Suppressor macrophage treated with lipopolysaccharide for 4 hours (primary cell): ENCODE data around the gene DNAH5.
"Not testable (repeated sequence)": the region's sequence is repeated elsewhere in the genome, so short reads cannot be mapped to it uniquely, and the experiment has no call there.

Experiments
- DNase-seq: peaks from one replicate; pipeline ENCODE4 v3.0.0-alpha.2; 2020

The DNAH5 gene, protein sequence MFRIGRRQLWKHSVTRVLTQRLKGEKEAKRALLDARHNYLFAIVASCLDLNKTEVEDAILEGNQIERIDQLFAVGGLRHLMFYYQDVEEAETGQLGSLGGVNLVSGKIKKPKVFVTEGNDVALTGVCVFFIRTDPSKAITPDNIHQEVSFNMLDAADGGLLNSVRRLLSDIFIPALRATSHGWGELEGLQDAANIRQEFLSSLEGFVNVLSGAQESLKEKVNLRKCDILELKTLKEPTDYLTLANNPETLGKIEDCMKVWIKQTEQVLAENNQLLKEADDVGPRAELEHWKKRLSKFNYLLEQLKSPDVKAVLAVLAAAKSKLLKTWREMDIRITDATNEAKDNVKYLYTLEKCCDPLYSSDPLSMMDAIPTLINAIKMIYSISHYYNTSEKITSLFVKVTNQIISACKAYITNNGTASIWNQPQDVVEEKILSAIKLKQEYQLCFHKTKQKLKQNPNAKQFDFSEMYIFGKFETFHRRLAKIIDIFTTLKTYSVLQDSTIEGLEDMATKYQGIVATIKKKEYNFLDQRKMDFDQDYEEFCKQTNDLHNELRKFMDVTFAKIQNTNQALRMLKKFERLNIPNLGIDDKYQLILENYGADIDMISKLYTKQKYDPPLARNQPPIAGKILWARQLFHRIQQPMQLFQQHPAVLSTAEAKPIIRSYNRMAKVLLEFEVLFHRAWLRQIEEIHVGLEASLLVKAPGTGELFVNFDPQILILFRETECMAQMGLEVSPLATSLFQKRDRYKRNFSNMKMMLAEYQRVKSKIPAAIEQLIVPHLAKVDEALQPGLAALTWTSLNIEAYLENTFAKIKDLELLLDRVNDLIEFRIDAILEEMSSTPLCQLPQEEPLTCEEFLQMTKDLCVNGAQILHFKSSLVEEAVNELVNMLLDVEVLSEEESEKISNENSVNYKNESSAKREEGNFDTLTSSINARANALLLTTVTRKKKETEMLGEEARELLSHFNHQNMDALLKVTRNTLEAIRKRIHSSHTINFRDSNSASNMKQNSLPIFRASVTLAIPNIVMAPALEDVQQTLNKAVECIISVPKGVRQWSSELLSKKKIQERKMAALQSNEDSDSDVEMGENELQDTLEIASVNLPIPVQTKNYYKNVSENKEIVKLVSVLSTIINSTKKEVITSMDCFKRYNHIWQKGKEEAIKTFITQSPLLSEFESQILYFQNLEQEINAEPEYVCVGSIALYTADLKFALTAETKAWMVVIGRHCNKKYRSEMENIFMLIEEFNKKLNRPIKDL (N-terminal part only)

DNA sequence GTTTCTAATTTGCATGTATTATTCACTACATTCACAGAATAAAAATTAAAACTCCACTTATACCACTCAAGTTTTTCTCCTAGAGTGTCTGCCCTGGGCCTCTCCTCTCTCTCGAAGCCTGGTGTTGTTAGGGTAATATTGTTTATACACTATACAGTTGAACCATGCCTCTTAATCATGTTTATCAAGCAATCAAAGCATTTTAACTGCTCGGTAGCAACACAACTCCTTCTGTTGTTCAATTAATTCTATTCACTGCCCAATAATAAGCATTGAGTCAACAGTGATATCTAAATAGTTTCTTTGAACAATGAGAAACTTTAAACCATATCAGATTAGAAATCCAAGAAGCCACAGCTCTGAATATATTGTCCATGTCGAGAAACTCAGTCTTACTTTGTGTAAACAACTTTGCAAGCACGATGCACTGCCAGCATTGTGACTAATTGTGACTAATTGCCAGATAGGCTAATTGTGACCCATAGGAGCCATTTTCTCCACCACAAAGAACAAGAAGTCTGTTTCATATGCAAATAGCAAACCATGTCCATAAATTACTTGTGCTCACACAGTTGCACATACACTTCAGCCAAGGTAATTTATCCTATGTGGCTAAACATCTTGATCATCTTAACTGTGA lies at the start of gene DNAH5:
Gene DNAH5, minus strand, starts transcription at position 129 of the 640 bp plus-strand sequence. CDS start 250 bp downstream, outside the sequence.
- DNase-seq: no peak

DNA sequence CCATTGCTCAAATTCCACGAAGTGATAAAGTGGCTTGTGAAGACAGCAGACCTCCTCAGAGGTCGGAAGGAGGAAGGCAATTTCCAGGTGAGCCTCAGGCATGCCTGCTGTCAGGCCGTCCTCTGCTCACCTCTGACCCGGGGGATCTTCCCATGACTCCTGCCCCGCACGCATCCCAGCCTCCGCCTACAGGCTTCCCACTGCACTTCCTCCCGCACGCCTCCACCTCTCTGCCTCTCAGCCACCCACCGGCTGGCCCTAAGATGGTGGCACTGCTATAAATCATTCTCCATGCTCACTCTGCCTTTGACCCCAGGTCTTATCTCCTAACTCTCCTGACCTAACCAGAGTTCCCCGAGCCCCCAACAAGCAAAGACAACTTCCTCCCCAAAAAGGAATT lies 49.4 kb upstream of the DNAH5 start:
- DNase-seq: no peak

DNA sequence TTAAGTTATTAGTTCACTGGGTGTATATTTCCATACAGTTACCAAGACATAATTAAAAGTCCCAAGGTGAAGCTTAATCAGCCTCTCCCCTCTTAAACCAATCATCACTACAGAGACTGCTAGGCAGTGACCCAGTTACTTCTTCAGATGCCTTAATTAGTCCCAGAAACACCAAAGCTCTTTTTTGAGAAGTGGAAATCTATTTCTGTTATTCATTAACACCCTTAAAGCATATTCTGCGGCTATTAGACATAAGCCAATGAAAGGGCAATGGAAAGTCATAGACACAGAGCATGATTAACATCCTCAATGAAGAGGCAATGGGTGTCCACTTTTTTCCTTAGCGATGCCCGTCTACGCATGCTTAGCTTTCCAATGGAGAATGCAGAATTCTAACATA lies 48.3 kb upstream of the DNAH5 start:
- no peak for DNase-seq

DNA sequence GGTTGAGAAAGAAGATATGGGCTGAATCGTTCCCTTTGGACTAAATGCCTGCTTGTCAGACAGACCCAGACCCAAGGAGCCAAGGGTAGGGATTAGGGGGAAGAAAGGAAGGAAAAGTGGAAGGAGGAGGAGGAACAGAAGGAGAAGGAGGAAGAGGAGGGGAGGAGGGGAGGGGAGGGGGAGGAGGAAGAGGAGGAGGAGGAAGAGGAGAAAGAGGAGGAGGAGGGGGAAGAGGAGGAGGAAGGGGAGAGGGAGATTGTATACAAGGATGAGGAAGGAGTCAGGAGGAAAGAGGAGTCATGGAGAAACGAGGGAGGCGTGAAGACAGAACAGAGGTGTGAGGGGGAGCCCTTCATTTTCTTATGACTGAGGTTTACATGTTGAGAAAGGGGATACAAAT lies 46.9 kb upstream of the DNAH5 start:
- DNase-seq: no peak

DNA sequence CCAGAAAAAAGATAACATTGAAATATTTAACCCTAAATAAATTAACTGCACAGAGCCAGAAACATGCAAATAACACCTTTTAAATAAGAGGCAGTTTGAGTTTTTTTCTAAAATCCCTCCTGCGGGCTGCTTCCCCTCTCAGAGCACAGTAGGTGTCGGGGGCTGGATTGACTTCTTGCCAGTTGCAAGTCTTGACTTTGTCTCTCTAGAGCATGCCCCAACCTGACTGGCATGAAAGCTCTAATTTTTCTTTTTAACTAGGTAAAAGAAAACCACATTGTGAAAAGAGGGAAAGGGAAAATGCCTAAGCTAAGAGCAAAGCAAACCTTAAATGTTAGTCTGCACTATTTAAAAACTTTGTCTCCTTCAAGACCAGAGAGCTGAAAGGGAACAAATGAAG lies 46.4 kb upstream of the DNAH5 start:
- DNase-seq: no peak

DNA sequence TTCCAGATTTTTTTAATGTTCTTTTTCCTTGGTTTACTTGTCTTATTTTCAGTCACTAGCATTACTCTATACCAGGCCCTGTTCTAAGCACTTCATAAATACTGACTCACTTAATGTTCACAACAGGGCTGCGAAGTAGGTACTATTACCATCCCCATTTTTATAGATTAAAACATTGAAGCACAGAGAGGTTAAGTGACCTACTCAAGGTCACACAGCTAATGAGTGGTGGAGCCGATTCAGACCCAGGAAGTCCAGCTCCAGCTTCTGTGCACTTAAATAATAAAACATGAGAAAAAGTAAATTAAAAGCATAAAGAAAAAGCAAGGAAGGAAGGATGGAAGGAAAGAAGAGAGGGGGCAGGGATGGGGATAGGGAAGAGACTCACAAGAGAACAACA lies 45.3 kb upstream of the DNAH5 start:
- DNase-seq: no peak

DNA sequence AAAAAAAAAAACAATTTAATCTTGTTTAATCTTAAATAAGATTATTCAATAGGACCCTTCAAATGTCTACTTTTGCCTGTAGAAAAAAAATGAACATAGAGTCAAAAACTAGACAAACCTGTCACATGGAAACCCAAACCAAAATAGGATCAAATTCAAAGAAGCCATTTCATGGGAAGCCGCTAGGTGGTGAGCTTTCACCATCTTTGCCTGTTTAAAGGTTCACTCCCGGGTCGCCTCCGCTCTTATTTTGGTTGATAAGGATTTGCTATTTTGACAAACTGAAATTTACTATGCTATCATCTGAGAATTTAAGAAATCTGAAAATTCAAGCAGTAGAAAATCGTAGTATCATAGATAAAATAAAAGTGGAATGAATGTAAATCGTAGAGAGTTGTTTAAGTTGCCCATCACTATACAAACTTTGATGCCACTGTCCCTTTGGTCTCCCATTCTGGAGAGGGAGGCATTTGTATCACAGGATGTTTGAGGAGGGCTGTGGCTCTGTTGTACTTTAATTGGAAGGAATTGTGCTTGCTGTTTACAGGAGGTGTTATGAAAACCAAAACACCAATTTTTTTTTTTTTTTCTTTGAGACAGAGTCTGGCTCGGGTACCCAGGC lies 43.5 kb upstream of the DNAH5 start:
- DNase-seq: peak; percentile 69

DNA sequence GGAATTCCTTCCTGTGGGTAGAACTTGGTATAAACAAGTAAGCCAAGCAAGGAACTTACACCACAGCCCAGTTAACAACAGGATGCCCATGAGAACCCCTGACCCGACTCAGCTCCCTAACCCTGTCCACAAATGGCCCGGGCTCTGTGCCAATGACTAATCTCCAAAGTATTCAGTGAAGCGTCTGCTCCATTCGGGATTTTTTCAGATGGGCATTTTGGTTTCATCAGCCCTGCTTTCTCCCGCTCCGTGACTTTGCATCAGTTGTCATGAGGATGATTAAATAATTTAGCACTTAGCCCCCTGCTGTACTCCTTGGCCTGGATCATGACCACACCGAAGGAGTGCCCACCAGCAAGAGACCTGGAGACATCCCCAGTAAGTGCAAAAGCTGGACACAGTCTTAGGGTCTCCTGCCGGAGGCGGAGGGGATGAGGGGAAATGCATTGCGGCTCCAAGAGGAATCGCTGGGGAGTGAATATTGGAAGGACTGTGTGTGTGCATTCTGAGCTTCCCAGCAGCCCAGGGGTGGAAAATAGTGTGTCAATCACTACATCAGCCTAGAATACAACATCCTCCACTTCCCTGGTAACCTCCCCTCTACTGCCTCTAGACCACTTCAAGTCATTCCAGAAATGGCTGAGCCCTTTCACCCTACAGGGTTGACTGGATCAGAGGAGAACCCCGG lies 41.4 kb upstream of the DNAH5 start:
- no peak for DNase-seq

DNA sequence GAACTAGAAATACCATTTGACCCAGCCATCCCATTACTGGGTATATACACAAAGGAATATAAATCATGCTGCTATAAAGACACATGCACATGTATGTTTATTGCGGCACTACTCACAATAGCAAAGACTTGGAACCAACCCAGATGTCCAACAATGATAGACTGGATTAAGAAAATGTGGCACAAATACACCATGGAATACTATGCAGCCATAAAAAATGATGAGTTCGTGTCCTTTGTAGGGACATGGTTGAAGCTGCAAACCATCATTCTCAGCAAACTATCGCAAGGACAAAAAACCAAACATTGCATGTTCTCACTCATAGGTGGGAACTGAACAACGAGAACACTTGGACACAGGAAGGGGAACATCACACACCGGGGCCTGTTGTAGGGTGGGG lies 40.4 kb upstream of the DNAH5 start:
- DNase-seq: not testable (repeated sequence)

DNA sequence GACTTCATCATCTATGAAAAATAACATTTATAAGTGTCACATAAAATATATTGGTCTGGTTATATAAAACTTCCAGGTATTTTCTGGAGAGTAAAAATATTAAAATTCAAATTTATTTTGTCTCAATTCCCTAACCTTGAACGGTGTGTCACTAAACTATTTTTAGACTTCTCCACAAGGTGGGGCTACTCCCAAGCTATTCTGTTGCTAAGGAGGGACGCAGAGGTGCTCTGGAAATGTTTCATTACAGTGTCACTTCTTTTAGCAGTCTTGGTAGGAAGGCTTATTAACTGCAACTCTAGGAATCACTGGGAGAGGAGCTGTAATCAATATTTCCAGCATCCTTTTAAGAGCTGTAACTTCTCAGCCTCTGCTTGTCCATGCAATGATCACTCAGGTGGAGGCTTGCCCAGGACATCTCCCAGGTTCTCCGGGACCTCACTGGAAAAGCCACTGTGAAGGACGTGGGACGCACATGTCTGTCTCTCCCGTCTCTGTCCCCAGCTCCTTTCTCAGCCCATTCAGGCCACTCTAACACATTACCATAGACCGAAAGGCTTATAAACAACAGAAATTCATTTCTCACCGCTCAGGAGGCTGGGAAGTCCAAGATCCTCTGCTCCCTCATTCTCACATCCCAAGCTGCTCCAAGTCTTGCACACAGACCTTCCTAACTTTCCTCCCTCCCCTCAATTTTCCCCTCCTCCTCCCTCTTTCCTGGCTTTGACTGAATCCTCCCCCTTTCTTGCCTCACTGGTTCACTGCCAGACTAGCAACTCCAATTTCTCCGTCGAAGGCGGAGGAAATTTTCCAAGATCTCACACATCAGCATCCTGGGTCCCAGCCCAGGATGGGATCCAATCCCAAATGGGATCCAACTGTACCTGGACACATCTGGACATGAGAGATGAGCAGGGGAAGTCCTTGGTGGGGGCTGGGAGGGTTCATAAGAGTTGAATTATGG lies 32.7 kb upstream of the DNAH5 start:
- DNase-seq: peak; percentile 5

DNA sequence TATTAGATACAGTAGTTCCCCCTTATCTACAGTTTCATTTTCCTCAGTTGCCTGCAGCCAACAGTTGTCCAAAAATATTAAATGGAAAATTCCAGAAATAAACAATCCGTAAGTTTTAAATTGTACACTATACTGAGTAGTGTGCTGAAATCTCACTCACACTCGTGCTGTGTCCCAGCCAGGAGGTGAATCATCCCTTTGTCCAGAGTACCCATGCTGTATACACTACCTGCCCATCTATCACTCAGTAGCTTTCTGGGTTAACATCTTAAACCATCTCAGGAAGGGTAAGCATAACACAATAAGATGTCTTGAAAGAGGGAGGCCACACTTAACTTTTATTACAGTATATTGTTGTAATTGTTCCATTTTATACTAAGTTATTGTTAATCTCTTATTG lies 31.7 kb upstream of the DNAH5 start:
- DNase-seq: no peak

DNA sequence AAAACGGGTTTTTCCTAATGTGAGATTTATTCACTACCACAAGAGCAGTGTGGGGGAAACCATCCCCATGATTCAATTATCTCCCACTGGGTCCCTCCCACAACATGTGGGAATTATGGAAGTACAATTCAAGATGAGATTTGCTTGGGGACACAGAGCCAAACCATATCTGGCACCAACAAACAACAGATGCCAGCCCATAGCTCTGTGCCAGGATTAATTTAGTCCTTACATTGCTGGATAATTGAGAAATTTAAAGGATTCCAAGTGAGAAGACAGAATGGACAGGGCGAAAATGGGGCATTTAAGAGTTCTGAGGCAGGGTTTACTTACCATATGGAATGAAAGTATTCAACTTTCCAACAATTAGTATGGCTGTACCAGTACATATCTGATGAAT lies 30.8 kb upstream of the DNAH5 start:
- DNase-seq: no peak

DNA sequence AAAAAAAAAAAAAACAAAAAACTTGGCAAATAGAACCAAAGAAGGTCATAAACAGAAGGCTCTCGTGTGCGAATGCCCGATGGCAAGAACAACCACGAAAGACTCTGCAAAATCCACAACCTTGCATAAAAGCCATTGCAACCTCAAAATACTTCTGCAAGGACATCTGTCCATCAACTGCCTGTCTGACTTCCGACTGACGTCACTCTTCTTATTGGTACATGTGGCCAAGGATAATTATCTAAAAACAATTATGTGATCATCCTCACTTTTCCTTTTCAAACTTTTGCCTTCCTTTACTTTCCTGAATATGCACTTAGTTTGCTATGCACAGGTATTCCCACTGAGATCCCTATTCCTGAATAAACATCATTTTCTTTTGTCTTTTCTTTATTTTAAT lies 29.2 kb upstream of the DNAH5 start:
- DNase-seq: no peak

DNA sequence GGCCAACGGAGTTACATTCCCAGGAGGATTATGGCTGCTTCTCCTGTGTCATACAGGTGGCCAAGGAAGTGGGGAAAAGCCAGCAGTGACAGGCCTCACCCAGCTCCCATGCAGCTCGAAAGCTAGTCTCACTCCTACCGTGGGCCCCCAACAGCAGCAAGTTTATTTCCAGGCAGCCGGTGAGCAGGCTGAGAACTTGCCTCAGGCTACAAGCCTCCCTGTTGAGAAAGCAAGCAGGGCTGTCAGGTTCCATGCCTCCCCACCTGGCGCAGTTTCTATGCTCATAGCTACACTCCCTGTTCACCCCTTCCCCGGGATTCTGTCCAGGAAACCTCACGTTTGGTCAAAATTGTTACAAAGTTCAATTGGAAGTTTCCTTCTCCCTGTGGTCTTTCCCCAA lies 27.5 kb upstream of the DNAH5 start:
- no peak for DNase-seq

DNA sequence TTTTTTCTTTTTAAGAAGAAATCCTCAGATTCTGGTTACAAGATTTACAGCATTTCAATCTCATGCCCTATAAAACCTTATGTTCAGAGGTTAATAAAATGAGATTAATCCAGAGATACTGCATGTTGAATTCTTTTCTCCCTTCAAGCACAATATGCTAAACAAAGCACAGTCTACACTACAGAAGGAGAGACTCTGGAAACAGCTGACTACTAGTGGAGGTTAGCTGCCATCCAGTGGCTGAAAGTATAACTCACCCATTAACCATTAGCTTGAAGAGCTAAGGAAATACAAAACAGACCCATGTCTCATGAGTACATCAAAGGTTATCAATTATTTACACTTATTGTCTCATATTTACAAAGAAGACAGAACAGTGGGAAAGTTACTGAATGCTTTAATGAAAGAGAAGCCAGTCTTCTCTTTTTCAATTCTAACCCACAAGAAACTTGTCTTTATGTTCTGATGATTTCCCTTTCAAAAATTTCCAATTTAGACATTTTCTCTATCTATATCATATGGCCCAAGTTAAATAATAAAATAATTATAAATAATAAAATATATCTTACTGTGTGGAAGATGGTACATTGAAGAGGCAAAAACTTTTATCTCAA lies 12.7 kb upstream of the DNAH5 start:
- DNase-seq: peak; percentile 46

DNA sequence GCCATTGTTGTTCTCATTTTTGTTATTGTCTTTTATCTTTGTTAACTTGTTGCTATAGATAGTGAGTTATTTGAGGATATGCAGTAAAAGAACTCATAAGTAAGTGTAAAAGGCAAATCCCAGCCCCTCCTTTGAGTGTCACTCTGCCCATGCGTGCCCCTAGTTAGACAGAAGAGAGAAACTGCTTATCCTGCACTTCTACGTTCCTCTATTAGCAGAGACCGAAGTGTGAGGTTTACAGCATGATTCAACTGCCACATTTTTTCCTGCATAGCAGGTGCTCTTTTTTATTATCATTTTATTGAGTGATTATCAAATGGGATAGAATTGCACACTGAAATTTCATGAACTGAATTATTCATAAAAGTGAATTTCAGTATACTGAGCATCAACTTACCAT lies 12.0 kb upstream of the DNAH5 start:
- DNase-seq: no peak

DNA sequence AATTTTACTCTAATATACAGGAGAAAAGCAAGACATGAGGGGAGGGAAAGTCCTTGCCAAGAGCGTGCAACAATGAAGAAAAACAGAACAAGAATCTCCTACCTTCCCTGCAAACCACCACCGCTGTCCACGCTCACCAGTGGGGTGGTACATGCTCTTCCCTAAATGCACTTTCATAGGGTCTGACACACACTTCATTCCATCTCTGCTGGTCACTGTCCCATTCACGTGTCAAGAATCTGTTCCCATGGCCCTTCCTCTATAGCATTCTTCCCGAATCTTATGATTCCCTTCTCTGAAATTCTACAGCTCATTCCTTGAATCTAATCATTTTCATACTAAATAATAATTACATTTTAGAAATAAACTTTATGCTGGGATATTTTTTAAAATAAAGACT lies 11.4 kb upstream of the DNAH5 start:
- DNase-seq: no peak

DNA sequence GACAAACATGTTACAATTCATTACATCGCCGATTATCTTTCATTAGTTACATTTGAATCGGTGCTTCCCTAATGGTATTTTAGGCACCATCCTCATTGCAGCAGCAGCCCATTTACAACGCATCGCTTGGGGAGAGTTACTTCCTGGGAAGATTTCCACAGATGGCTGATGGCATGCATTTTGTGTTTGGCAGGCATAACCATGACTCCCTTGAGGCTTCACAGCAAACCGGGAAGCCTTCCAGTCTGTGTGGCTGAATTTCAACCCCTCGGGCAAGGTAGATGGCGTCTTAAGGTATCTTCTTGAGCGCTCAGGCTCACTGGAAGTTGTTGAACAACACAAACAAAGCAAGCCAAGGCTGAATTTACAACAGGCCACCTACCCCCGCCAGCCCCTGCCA lies 1.6 kb upstream of the DNAH5 start:
- DNase-seq: no peak

DNA sequence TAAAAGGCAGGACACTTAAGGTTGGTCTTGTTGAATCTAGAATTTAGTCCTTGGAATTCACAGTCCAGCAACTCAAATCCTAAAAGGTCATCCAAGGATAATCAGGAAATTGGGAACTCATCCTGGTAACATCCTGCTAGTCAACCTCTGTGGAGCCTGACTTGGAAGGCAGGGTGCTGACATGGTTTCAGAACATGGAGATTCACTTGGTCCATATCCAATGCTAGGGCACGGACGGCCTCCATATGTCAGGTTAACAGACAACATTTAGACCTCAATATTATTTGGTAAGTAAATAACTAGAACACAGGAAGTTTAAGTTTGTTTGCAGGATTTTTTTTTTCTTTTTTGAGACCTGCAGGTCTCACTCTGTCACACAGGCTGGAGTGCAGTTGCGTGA lies 783 bp upstream of the DNAH5 start:
- no peak for DNase-seq

DNA sequence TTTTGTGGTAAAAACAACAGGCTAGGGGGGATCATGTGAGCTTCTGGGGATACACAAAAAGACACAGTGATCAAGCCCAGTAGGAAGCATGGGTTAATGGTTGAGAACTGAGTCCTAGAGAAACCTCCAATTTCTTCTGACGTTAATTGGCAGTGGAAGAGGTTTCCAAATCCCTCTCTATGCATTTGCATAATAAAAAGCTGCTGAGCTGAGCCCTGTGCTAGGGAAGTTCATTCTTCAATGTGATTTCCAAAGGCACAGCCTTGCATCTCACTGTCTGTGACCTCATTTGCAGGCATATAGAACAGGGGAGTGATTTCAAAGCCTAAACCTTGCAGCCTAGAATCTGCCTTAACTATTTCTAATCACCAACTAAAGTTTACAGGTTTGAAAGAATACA lies 812 bp downstream of the DNAH5 start:
- no peak for DNase-seq
